ENCODE results near the gene GDAP1L1. TPM values are rescaled to one million over a fixed set of nuclear protein-coding genes. Genes with fewer than 3 reads are reported as not detected.

Gene GDAP1L1
- total and polyA plus RNA-seq, 2 of the 4 experiments (the other 2 are of a cell fraction), result not detected

DNA sequence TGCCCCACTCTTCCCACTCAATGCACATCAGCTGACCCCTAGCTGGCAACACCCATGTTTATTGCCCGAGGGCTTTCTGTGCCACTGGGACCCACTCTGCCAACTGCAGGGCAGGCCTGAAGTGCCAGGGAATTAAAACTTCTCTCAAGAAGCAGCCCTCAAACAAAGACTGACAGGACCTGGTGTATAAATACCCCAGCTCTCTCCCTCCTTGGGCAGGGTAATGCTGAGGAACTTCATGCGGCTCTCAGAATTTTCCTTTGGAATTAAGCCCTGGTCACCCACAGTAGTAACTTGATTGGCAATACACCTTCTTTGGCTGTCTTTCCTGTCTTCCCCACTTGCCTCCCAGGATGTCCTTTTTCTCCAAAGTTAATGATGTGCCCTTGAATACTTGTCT lies 5.3 kb upstream of the GDAP1L1 start:
- no CpG with 5 or more reads among the region's 2 CpGs for WGBS, 2 experiments (ENCODE audit: extremely low coverage in 2 of 2, insufficient read length in 1 of 2)

More for the DNA sequence above, 5.3 kb upstream of the GDAP1L1 start:
- no peak overlapping the region for H4K5ac ChIP-seq (ENCODE audit: low read depth, low read length)
- no peak overlapping the region for H2BK5ac ChIP-seq (ENCODE audit: low read depth, low read length, poor library complexity, severe bottlenecking)
- H3K23ac ChIP-seq (ENCODE audit: low read depth, low read length), result no peak overlapping the region
- H4K91ac ChIP-seq (ENCODE audit: insufficient read depth, low read depth, low read length), result no peak overlapping the region
- no peaks in the 10 kb centered on the region for H3K36me3 ChIP-seq (ENCODE audit: control insufficient read depth, insufficient read depth, low read length)
- no peak overlapping the region for H3K27ac ChIP-seq (ENCODE audit: insufficient read depth, low read length)
- H3K9ac ChIP-seq (ENCODE audit: low read depth, low read length), result no peak overlapping the region
- no peak overlapping the region for H3K18ac ChIP-seq (ENCODE audit: low read depth, low read length)
- no peaks in the 10 kb centered on the region for H3K4me1 ChIP-seq (ENCODE audit: control insufficient read depth, insufficient read depth, low read length)
- in situ Hi-C loops (cut with MboI; ENCODE audit: low sequenced_read_pairs), result no loop called here
- no peaks in the 10 kb centered on the region for H4K20me1 ChIP-seq (ENCODE audit: insufficient read depth, low read length)
- no peak overlapping the region for H3K4me2 ChIP-seq (ENCODE audit: low read depth, low read length)
- dilution Hi-C loops (cut with HindIII; ENCODE audit: low sequenced_read_pairs, unreplicated experiment), result no loop called here
- H4K8ac ChIP-seq (ENCODE audit: low read depth in 2 of 2, low read length in 2 of 2), result no peak overlapping the region
- no peak overlapping the region for H2BK20ac ChIP-seq (ENCODE audit: low read depth, low read length)
- ChIA-PET POLR2A (ENCODE audit: unreplicated experiment) (no interaction called here), CTCF (no interaction called here)
- H2AFZ ChIP-seq (replicated peaks; ENCODE audit: low read length, poor library complexity), result no peak overlapping the region
- H3K9me3 ChIP-seq (ENCODE audit: control insufficient read depth, insufficient read depth, low read length), result peaks cover 2% of the 10 kb centered on the region; the same call in 1 of the 2 replicates
- no peaks in the 10 kb centered on the region for H3K79me1 ChIP-seq (ENCODE audit: low read depth in 1 of 2, low read length in 2 of 2)
- no peak for TF ChIP-seq CHD1 (IDR thresholded peaks at IDR 0.05; ENCODE audit: low read depth, low read length)
- no peak for TF ChIP-seq MAZ (IDR thresholded peaks at IDR 0.05; ENCODE audit: borderline replicate concordance, low read depth, low read length)
- TF ChIP-seq BHLHE40 (IDR thresholded peaks at IDR 0.05; ENCODE audit: low read depth, low read length), result no peak
- TF ChIP-seq RFX5 (IDR thresholded peaks at IDR 0.05; ENCODE audit: low read depth, low read length), result no peak
- TF ChIP-seq POLR2A (IDR thresholded peaks at IDR 0.05; ENCODE audit: low read depth, low read length), result no peak
- TF ChIP-seq NFE2L2 (IDR thresholded peaks at IDR 0.05; ENCODE audit: low read depth, low read length), result no peak
- TF ChIP-seq MAFK (IDR thresholded peaks at IDR 0.05; ENCODE audit: low read depth, low read length), result no peak
- no peak for TF ChIP-seq FOS (IDR thresholded peaks at IDR 0.05; ENCODE audit: low read depth, low read length)
- TF ChIP-seq CEBPB (IDR thresholded peaks at IDR 0.05; ENCODE audit: low read depth, low read length), result no peak
- TF ChIP-seq, protein P1, sequence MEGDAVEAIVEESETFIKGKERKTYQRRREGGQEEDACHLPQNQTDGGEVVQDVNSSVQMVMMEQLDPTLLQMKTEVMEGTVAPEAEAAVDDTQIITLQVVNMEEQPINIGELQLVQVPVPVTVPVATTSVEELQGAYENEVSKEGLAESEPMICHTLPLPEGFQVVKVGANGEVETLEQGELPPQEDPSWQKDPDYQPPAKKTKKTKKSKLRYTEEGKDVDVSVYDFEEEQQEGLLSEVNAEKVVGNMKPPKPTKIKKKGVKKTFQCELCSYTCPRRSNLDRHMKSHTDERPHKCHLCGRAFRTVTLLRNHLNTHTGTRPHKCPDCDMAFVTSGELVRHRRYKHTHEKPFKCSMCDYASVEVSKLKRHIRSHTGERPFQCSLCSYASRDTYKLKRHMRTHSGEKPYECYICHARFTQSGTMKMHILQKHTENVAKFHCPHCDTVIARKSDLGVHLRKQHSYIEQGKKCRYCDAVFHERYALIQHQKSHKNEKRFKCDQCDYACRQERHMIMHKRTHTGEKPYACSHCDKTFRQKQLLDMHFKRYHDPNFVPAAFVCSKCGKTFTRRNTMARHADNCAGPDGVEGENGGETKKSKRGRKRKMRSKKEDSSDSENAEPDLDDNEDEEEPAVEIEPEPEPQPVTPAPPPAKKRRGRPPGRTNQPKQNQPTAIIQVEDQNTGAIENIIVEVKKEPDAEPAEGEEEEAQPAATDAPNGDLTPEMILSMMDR (conservative IDR thresholded peaks at IDR 0.05; ENCODE audit: low read depth, low read length), result no peak
- TF ChIP-seq RAD21 (IDR thresholded peaks at IDR 0.05; ENCODE audit: low read length), result no peak
- TF ChIP-seq MXI1 (IDR thresholded peaks at IDR 0.05; ENCODE audit: borderline replicate concordance, low read depth, low read length), result no peak
- TF ChIP-seq, protein P2, sequence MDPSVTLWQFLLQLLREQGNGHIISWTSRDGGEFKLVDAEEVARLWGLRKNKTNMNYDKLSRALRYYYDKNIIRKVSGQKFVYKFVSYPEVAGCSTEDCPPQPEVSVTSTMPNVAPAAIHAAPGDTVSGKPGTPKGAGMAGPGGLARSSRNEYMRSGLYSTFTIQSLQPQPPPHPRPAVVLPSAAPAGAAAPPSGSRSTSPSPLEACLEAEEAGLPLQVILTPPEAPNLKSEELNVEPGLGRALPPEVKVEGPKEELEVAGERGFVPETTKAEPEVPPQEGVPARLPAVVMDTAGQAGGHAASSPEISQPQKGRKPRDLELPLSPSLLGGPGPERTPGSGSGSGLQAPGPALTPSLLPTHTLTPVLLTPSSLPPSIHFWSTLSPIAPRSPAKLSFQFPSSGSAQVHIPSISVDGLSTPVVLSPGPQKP (IDR thresholded peaks at IDR 0.05; ENCODE audit: borderline replicate concordance, low read depth, low read length), result no peak
- H2AK5ac ChIP-seq (ENCODE audit: low read depth, low read length), result no peak overlapping the region
- H3K14ac ChIP-seq (replicated peaks; ENCODE audit: low read depth, low read length), result no peak overlapping the region
- no peak for DNase-seq
- no peak overlapping the region for H3K4me3 ChIP-seq (ENCODE audit: insufficient read depth, low read depth, low read length)
- no TSS peak for BruUV-seq (replicated peaks)
- H3K27me3 ChIP-seq (ENCODE audit: control insufficient read depth, insufficient read depth, low read length), result peaks cover 29% of the 10 kb centered on the region
- no peak for ATAC-seq (ENCODE audit: low read depth)
- H3K4ac ChIP-seq (ENCODE audit: low read depth, low read length), result no peak overlapping the region
- no peak overlapping the region for H3K56ac ChIP-seq (ENCODE audit: extremely low read depth, insufficient read depth, low read length)
- no peak overlapping the region for H2AK9ac ChIP-seq (replicated peaks; ENCODE audit: low read depth, low read length, poor library complexity)
- H3K9me1 ChIP-seq (ENCODE audit: insufficient read depth, low read length), result no peaks in the 10 kb centered on the region
- H2BK15ac ChIP-seq (ENCODE audit: low read depth, low read length), result no peak overlapping the region
- intact Hi-C loops (cut with micrococcal nuclease), result no loop called here
- H2BK120ac ChIP-seq (ENCODE audit: low read depth, low read length), result no peak overlapping the region
